Epidermal melanocyte (primary cell): ENCODE data around the gene RPP38.

Experiments
- DNase-seq: peaks from one replicate; pipeline ENCODE4 v3.0.0; 2011; ENCODE audit warnings: low spot score; ENCODE audit not compliant: insufficient read length

RPP38 gene

GRCh38 chr10:15152556-15152955 lies 55.4 kb downstream of the RPP38 start:
- DNase-seq = no peak
